GM18508 (cell line): ENCODE measurements around the gene WDR72.

Experiments
- ATAC-seq: cut with Tn5 transposase; IDR thresholded peaks from one replicate; pipeline ENCODE4 v1.9.1; 2021; ENCODE audit warnings: moderate number of reproducible peaks; ENCODE audit not compliant: insufficient read depth, unreplicated experiment

Gene WDR72

GRCh38 chr15:53611145-53611920 lies 148.1 kb downstream of the WDR72 start:
- ATAC-seq: no peak

- ATAC-seq: no peak
These were observed 168.4 kb downstream of the WDR72 start for GRCh38 chr15:53591041-53591440.

- ATAC-seq: no peak
These were observed 169.1 kb downstream of the WDR72 start for GRCh38 chr15:53590380-53590779.

GRCh38 chr15:53589520-53590057 lies 169.9 kb downstream of the WDR72 start:
- ATAC-seq: no peak

- no peak for ATAC-seq
These were observed 170.7 kb downstream of the WDR72 start for GRCh38 chr15:53588773-53589172.

- ATAC-seq: no peak
These were observed 172.7 kb downstream of the WDR72 start for GRCh38 chr15:53586799-53587198.

- ATAC-seq: no peak
These were observed 177.9 kb downstream of the WDR72 start for GRCh38 chr15:53581513-53581912.

GRCh38 chr15:53580366-53580765 lies 179.1 kb downstream of the WDR72 start:
- ATAC-seq: no peak

GRCh38 chr15:53576841-53577240 lies 182.6 kb downstream of the WDR72 start:
- no peak for ATAC-seq

- no peak for ATAC-seq
These were observed 186.4 kb downstream of the WDR72 start for GRCh38 chr15:53573091-53573490.

GRCh38 chr15:53569751-53570480 lies 189.5 kb downstream of the WDR72 start:
- no peak for ATAC-seq

- ATAC-seq: no peak
These were observed 192.6 kb downstream of the WDR72 start for GRCh38 chr15:53566912-53567311.

- no peak for ATAC-seq
These were observed 193.7 kb downstream of the WDR72 start for GRCh38 chr15:53565721-53566120.

GRCh38 chr15:53564647-53565046 lies 194.8 kb downstream of the WDR72 start:
- ATAC-seq: no peak

- ATAC-seq: no peak
These were observed 195.8 kb downstream of the WDR72 start for GRCh38 chr15:53563627-53564026.

- no peak for ATAC-seq
These were observed 199.8 kb downstream of the WDR72 start for GRCh38 chr15:53559364-53560277.

GRCh38 chr15:53558384-53558783 lies 201.1 kb downstream of the WDR72 start:
- ATAC-seq: no peak

GRCh38 chr15:53555226-53555625 lies 204.2 kb downstream of the WDR72 start:
- no peak for ATAC-seq

- no peak for ATAC-seq
These were observed 209.7 kb downstream of the WDR72 start for GRCh38 chr15:53549697-53550305.

- ATAC-seq: no peak
These were observed 211.2 kb downstream of the WDR72 start for GRCh38 chr15:53548236-53548635.
